SK-N-SH (cell line): ENCODE results near the gene TPSG1. TPM values are rescaled to one million over a fixed set of nuclear protein-coding genes. Genes with fewer than 3 reads are reported as not detected.

Source experiments
- CTCF ChIA-PET: fragments of 300-600, 350-600 bp; formaldehyde crosslinking; extraction: SDS; loops from one replicate; lab custom pipeline; 2021; lab: Yijun Ruan, JAX
- POLR2A ChIA-PET: fragments of 350-600 bp; sonication (Branson Sonifier 250); formaldehyde crosslinking; extraction: SDS; loops from one replicate; lab custom pipeline; 2020; ENCODE audit warnings: antibody characterized with exemption, inconsistent platforms; lab: Yijun Ruan, JAX
- DNase-seq: peaks from one replicate; pipeline ENCODE4 v3.0.0; 2012
- H2AFZ ChIP-seq: fragments of 200-600 bp; sonication (generic); 2 replicates; pipeline ENCODE4 v1.8.1; 2016; ENCODE audit warnings: antibody characterized with exemption, mild to moderate bottlenecking, low read depth
- H3F3A ChIP-seq: fragments of 200-600 bp; sonication (generic); replicated peaks from 2 replicates; pipeline ENCODE3; 2016; ENCODE audit warnings: antibody characterized with exemption, mild to moderate bottlenecking; ENCODE audit not compliant: insufficient read depth
- H3K27ac ChIP-seq, 2 experiments: fragments of 200-500 bp in 1 of 2; fragments of 200-600 bp in 1 of 2; sonication (Bioruptor generic) in 1 of 2; sonication (generic), shearing (Covaris generic) in 1 of 2; 2 replicates each; pipeline versions ENCODE4 v1.5.1 to v1.6.1; 2014 to 2016; ENCODE audit warnings: low read depth in 2 of 2, inconsistent platforms in 1 of 2, low read length in 1 of 2, mild to moderate bottlenecking in 1 of 2, mixed read lengths in 1 of 2
- H3K27me3 ChIP-seq: fragments of 200-600 bp; sonication (generic), shearing (Covaris generic); 2 replicates; pipeline ENCODE4 v1.6.1; 2016; ENCODE audit warnings: mixed run types; ENCODE audit not compliant: insufficient read depth
- H3K36me3 ChIP-seq, 2 experiments: fragments of 200-500 bp in 1 of 2; fragments of 200-600 bp in 1 of 2; sonication (Bioruptor generic) in 1 of 2; sonication (generic) in 1 of 2; replicated peaks in 1 of 2; 2 replicates each; pipeline versions ENCODE3 to v1.5.1; 2014 to 2016; ENCODE audit warnings: low read length in 1 of 2, mild to moderate bottlenecking in 1 of 2; ENCODE audit not compliant: insufficient read depth in 2 of 2, control insufficient read depth in 1 of 2
- H3K4me1 ChIP-seq, 2 experiments: fragments of 200-500 bp in 1 of 2; fragments of 200-600 bp in 1 of 2; sonication (Bioruptor generic) in 1 of 2; sonication (generic), shearing (Covaris generic) in 1 of 2; 2 replicates each; pipeline versions ENCODE4 v1.5.1 to v1.6.1; 2014 to 2016; ENCODE audit warnings: low read depth in 1 of 2, low read length in 1 of 2, mixed run types in 1 of 2; ENCODE audit not compliant: insufficient read depth in 2 of 2, control insufficient read depth in 1 of 2
- H3K4me2 ChIP-seq: fragments of 200-600 bp; sonication (generic), shearing (Covaris generic); 2 replicates; pipeline ENCODE4 v1.6.1; 2017; ENCODE audit warnings: mixed run types
- H3K4me3 ChIP-seq, 2 experiments: fragments of 200-500 bp in 1 of 2; fragments of 200-600 bp in 1 of 2; sonication (Bioruptor generic) in 1 of 2; sonication (generic), shearing (Covaris generic) in 1 of 2; 2 replicates each; pipeline versions ENCODE4 v1.5.1 to v1.8.1; 2014 to 2016; ENCODE audit warnings: low read depth in 2 of 2, inconsistent platforms in 1 of 2, low read length in 1 of 2, mild to moderate bottlenecking in 1 of 2, mixed read lengths in 1 of 2, moderate library complexity in 1 of 2
- H3K79me2 ChIP-seq: fragments of 200-600 bp; sonication (generic); 2 replicates; pipeline ENCODE4 v1.8.1; 2017; ENCODE audit warnings: mild to moderate bottlenecking; ENCODE audit not compliant: insufficient read depth
- H3K9ac ChIP-seq: fragments of 200-600 bp; sonication (generic); 2 replicates; pipeline ENCODE4 v1.6.1; 2017; ENCODE audit warnings: mixed run types
- H3K9me2 ChIP-seq: fragments of 200-600 bp; sonication (generic); 2 replicates; pipeline ENCODE4 v1.6.1; 2017; ENCODE audit warnings: mixed run types
- H3K9me3 ChIP-seq: fragments of 200-600 bp; sonication (generic); 2 replicates; pipeline ENCODE4 v1.6.1; 2017; ENCODE audit warnings: mixed run types, mild to moderate bottlenecking, moderate library complexity
- H4K20me1 ChIP-seq: fragments of 200-600 bp; sonication (generic); 2 replicates; pipeline ENCODE4 v1.6.1; 2017; ENCODE audit warnings: mild to moderate bottlenecking, mixed run types; ENCODE audit not compliant: insufficient read depth
- CHD2 ChIP-seq: fragments of 150-350 bp; IDR thresholded peaks from 2 replicates; pipeline ENCODE4 v1.6.1; 2018; ENCODE audit warnings: low read length; ENCODE audit not compliant: partially characterized antibody
- EZH2phosphoT487 ChIP-seq: fragments of 200-600 bp; sonication (generic); IDR thresholded peaks from 2 replicates; pipeline ENCODE4 v1.6.1; 2017; ENCODE audit warnings: low read depth, mixed run types, mild to moderate bottlenecking, antibody characterized with exemption, moderate library complexity, borderline replicate concordance
- GABPA ChIP-seq: IDR thresholded peaks from 2 replicates; pipeline ENCODE4 v1.4.0; 2012; ENCODE audit warnings: low read depth, mild to moderate bottlenecking
- MAX ChIP-seq: IDR thresholded peaks from 2 replicates; pipeline ENCODE4 v1.4.0; 2012; ENCODE audit warnings: low read depth
- MXI1 ChIP-seq: IDR thresholded peaks from 2 replicates; pipeline ENCODE4 v1.6.1; 2012; ENCODE audit warnings: mild to moderate bottlenecking, low read depth, low read length, improper control_type of control experiment
- NFIC ChIP-seq: IDR thresholded peaks from 2 replicates; pipeline ENCODE4 v1.4.0; 2012; ENCODE audit warnings: borderline replicate concordance
- NRF1 ChIP-seq: IDR thresholded peaks from 2 replicates; pipeline ENCODE4 v1.6.1; 2012; ENCODE audit warnings: low read depth, mild to moderate bottlenecking, low read length
- PBX3 ChIP-seq: IDR thresholded peaks from 2 replicates; pipeline ENCODE4; 2012
- RXRA ChIP-seq: IDR thresholded peaks from 2 replicates; pipeline ENCODE4 v1.4.0; 2012; ENCODE audit warnings: low read depth, mild to moderate bottlenecking, borderline replicate concordance
- SIN3A ChIP-seq: IDR thresholded peaks from 2 replicates; pipeline ENCODE4 v1.6.1; 2012; ENCODE audit warnings: low read depth, mild to moderate bottlenecking, low read length, moderate library complexity, borderline replicate concordance
- SMC3 ChIP-seq: IDR thresholded peaks from 2 replicates; pipeline ENCODE4 v1.6.1; 2012; ENCODE audit warnings: low read depth, low read length, improper control_type of control experiment
- USF1 ChIP-seq: IDR thresholded peaks from 2 replicates; pipeline ENCODE4 v1.4.0; 2012; ENCODE audit warnings: low read depth, borderline replicate concordance
- YY1 ChIP-seq: IDR thresholded peaks from 2 replicates; pipeline ENCODE4 v1.4.0; 2012; ENCODE audit warnings: low read depth, mild to moderate bottlenecking
- WGBS: methylation state at CpG from one replicate; pipeline ENCODE4 v1.1.6; 2017; ENCODE audit warnings: low lambda C conversion rate; 5-methylcytosine and 5-hydroxymethylcytosine counted together
- polyA plus RNA-seq, 3 experiments: library from polyadenylated mRNA; depleted of rRNA; stranded (reverse); fragments of >200 nt; gene quantifications; 2 replicates each; pipeline ENCODE4 v1.2.3, GENCODE V29; 2012
- TF ChIP-seq, protein P1 (sequence below): fragments of 200-600 bp; sonication (generic); IDR thresholded peaks from 2 replicates; pipeline ENCODE4 v1.6.1; 2017; ENCODE audit warnings: antibody characterized with exemption, mild to moderate bottlenecking, moderate library complexity
- TF ChIP-seq, protein P2 (sequence below): fragments of 150-350 bp; IDR thresholded peaks from 2 replicates; pipeline ENCODE4 v1.6.1; 2017; ENCODE audit warnings: antibody characterized with exemption, low read length, low read depth, borderline replicate concordance

TPSG1 gene
- polyA plus RNA-seq, 1 of the 3 experiments (the other 2 are of a cell fraction): not detected

GRCh38 chr16:1184980-1185379 lies 40.1 kb downstream of the TPSG1 start:
- POLR2A ChIA-PET: no interaction called here
- Histone ChIP-seq H3K4me3 (no peak overlapping the region), H3K9me2 (no peaks in the 10 kb centered on the region)

DNA sequence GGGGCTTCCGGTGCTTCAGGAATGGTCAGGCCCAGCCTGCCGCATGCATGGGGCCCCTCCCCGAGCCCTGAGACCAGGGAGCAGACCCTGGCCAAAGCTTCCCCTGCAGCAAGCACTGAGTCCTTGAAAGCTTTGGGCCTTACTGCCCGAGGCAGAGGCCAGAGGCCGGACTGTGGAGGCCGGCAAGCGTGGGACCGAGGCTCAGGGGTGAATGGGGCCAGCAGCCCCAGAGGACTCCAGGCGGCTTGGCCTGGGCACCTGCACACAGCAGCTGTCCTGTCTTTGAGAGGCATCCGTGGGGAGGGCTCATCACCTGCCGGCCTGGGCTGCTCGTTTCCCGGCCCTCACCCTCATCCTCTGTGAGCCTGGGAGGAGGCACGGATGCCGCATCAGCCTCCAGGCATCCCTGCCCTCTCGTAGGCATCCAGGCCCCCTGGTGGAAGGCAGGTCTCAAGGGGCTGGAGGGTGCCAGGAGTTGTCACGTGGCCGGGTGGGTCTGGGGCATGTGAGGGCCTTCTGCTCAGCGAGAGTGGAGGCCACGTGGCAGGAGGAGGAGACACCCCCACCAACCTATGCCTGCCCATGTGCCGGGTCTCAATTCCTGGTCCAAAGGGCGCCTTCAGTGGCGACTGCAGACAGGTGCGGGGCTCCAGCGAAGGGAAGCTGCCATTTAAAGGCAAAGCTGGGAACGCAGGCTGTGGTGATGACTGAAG lies 40.8 kb downstream of the TPSG1 start:
- ChIA-PET POLR2A (no interaction called here), CTCF (no interaction called here)
- H3F3A ChIP-seq: no peaks in the 10 kb centered on the region
- no peaks in the 10 kb centered on the region for H3K9me3 ChIP-seq
- no peaks in the 10 kb centered on the region for H3K79me2 ChIP-seq
- H3K9me2 ChIP-seq: no peaks in the 10 kb centered on the region
- H3K4me1 ChIP-seq: peaks cover 0 to 17% of the 10 kb centered on the region in 2 experiments; a peak in 2 of 4 replicates
- H2AFZ ChIP-seq: no peak overlapping the region
- H3K27me3 ChIP-seq: peaks cover 30% of the 10 kb centered on the region
- H3K4me2 ChIP-seq: no peak overlapping the region
- no peak overlapping the region for H3K27ac ChIP-seq
- WGBS: 54% methylated on average over 9 of the region's 26 CpGs
- no peak overlapping the region for H3K4me3 ChIP-seq
- peaks cover 4% of the 10 kb centered on the region; the same call in 1 of the 2 replicates for H4K20me1 ChIP-seq
- no peaks in the 10 kb centered on the region for H3K36me3 ChIP-seq
- DNase-seq: no peak
- no peak overlapping the region for H3K9ac ChIP-seq
- TF ChIP-seq USF1 (peak; percentile 64; the same call in 1 of the 2 replicates), MAX (0 out of 2 replicates have a peak, but pooled peaks have one; percentile 33), PBX3 (no peak)
- TF ChIP-seq, protein P1, sequence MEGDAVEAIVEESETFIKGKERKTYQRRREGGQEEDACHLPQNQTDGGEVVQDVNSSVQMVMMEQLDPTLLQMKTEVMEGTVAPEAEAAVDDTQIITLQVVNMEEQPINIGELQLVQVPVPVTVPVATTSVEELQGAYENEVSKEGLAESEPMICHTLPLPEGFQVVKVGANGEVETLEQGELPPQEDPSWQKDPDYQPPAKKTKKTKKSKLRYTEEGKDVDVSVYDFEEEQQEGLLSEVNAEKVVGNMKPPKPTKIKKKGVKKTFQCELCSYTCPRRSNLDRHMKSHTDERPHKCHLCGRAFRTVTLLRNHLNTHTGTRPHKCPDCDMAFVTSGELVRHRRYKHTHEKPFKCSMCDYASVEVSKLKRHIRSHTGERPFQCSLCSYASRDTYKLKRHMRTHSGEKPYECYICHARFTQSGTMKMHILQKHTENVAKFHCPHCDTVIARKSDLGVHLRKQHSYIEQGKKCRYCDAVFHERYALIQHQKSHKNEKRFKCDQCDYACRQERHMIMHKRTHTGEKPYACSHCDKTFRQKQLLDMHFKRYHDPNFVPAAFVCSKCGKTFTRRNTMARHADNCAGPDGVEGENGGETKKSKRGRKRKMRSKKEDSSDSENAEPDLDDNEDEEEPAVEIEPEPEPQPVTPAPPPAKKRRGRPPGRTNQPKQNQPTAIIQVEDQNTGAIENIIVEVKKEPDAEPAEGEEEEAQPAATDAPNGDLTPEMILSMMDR: peak; percentile 43
- TF ChIP-seq, all 33 proteins: peak for 3

More at GRCh38 chr16:1184980-1185379, 40.1 kb downstream of the TPSG1 start:
- Histone ChIP-seq H3K9me3 (no peaks in the 10 kb centered on the region), H3K9ac (no peak overlapping the region), H3K27ac (no peak overlapping the region), H3K4me1 (peaks cover 0 to 17% of the 10 kb centered on the region in 2 experiments; a peak in 2 of 4 replicates), H3K36me3 (no peaks in the 10 kb centered on the region), H4K20me1 (peaks cover 4% of the 10 kb centered on the region; the same call in 1 of the 2 replicates), H3K79me2 (no peaks in the 10 kb centered on the region), H3K4me2 (no peak overlapping the region), H3F3A (no peaks in the 10 kb centered on the region), H2AFZ (no peak overlapping the region), H3K27me3 (peaks cover 30% of the 10 kb centered on the region)
- no peak for TF ChIP-seq RXRA
- TF ChIP-seq, protein P2, sequence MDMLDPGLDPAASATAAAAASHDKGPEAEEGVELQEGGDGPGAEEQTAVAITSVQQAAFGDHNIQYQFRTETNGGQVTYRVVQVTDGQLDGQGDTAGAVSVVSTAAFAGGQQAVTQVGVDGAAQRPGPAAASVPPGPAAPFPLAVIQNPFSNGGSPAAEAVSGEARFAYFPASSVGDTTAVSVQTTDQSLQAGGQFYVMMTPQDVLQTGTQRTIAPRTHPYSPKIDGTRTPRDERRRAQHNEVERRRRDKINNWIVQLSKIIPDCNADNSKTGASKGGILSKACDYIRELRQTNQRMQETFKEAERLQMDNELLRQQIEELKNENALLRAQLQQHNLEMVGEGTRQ: no peak
- TF ChIP-seq SMC3: no peak
- TF ChIP-seq CHD2: no peak
- no peak for TF ChIP-seq YY1
- TF ChIP-seq SIN3A: no peak
- TF ChIP-seq NRF1: no peak
- TF ChIP-seq MXI1: no peak
- no peak for TF ChIP-seq GABPA
- no peak for TF ChIP-seq EZH2phosphoT487
- no peak for TF ChIP-seq MAX
- no peak for TF ChIP-seq NFIC
- WGBS: 86% methylated on average over 18 of the region's 18 CpGs
- no peak for DNase-seq
- CTCF ChIA-PET: interaction anchor here (0.7 kb wide), 1 partner anchor 62 kb away, joined by 3 read pairs; no protein-coding TSS in a partner anchor
